Measurements from ENCODE around the gene TDRD9. TPM values are rescaled to one million over a fixed set of nuclear protein-coding genes. Genes with fewer than 3 reads are reported as not detected.
A peak's percentile ranks its signal among the peaks of the same experiment; 100 is the strongest.
"Not testable (repeated sequence)": the region's sequence is repeated elsewhere in the genome, so short reads cannot be mapped to it uniquely, and the experiment has no call there.

Gene TDRD9
- total RNA-seq, 4 donors from 2014 or later: 0.17 to 1.5 (median 0.31) TPM; not detected in 1

- no peaks in the 10 kb centered on the region for H3K9me3 ChIP-seq
- H3K4me1 ChIP-seq: no peaks in the 10 kb centered on the region
- no peak for DNase-seq
- H3K36me3 ChIP-seq: no peaks in the 10 kb centered on the region
- in situ Hi-C loops (cut with MboI; ENCODE audit: low sequenced_read_pairs in 4 of 4) (no loop called here), intact Hi-C loops (cut with DNase I; ENCODE audit: low total_unique reads) (no loop called here)
- no peak overlapping the region for H3K4me3 ChIP-seq
- no peak for ATAC-seq
- no peak overlapping the region for H3K27ac ChIP-seq
- no peak for TF ChIP-seq CTCF (IDR thresholded peaks at IDR 0.05 in 4 of 5, conservative IDR thresholded peaks at IDR 0.05 in 1 of 5)
- no peaks in the 10 kb centered on the region for H3K27me3 ChIP-seq
Observed at GRCh38 chr14:103974575-103974974, 46.3 kb downstream of the TDRD9 start.

- H3K9me3 ChIP-seq; intact Hi-C loops (cut with DNase I; ENCODE audit: low total_unique reads); H3K4me3 ChIP-seq; H3K4me1 ChIP-seq; ATAC-seq; H3K36me3 ChIP-seq; H3K27ac ChIP-seq; H3K27me3 ChIP-seq: not testable (repeated sequence)
- in situ Hi-C loops (cut with MboI; ENCODE audit: low sequenced_read_pairs in 4 of 4): loop anchor here in 1 of 4 donors (10.0 kb wide), 1 partner anchor 176 kb away; no protein-coding TSS in a partner anchor
- TF ChIP-seq CTCF (IDR thresholded peaks at IDR 0.05 in 4 of 5, conservative IDR thresholded peaks at IDR 0.05 in 1 of 5): peak; percentile 40 to 68 (median 57)
- peak; percentile 7 to 50 for DNase-seq
Observed at GRCh38 chr14:103980623-103981238, 52.5 kb downstream of the TDRD9 start.

DNA sequence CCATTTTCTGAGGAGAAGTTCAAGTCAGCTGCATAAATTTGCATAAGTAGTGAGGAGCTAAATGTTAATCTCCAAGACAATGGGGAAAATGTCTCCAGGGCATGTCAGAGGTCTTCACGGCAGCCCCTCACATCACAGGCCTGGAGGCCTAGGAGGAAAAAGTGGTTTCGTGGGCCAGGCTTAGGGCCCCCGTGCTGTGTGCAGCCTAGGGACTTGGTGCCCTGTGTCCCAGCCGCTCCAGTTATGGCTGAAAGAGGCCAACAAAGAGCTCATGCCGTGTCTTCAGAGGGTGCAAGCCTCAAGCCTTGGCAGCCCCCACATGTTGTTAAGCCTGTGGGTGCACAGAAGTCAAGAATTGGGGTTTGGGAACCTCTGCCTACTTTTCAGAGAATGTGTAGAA, 55.9 kb downstream of the TDRD9 start:
- H3K36me3 ChIP-seq: no peaks in the 10 kb centered on the region
- H3K4me1 ChIP-seq: no peaks in the 10 kb centered on the region
- in situ Hi-C loops (cut with MboI; ENCODE audit: low sequenced_read_pairs in 4 of 4) (loop anchor here in 1 of 4 donors (10.0 kb wide), 1 partner anchor 179 kb away; no protein-coding TSS in a partner anchor), intact Hi-C loops (cut with DNase I; ENCODE audit: low total_unique reads) (no loop called here)
- no peaks in the 10 kb centered on the region for H3K9me3 ChIP-seq
- H3K27me3 ChIP-seq: peaks cover 0 to 5% (median 0%) of the 10 kb centered on the region in 3 donors
- TF ChIP-seq CTCF (IDR thresholded peaks at IDR 0.05 in 4 of 5, conservative IDR thresholded peaks at IDR 0.05 in 1 of 5) (no peak), POLR2A (IDR thresholded peaks at IDR 0.05) (no peak)
- ATAC-seq (no peak), DNase-seq (no peak)
- H3K27ac ChIP-seq: no peak overlapping the region
- no peak overlapping the region for H3K4me3 ChIP-seq

- no peak overlapping the region for H3K4me3 ChIP-seq
- ATAC-seq (no peak), DNase-seq (no peak)
- H3K4me1 ChIP-seq: no peaks in the 10 kb centered on the region
- intact Hi-C loops (cut with DNase I; ENCODE audit: low total_unique reads): no loop called here
- peaks cover 0 to 10% (median 0%) of the 10 kb centered on the region in 3 donors for H3K27me3 ChIP-seq
- H3K27ac ChIP-seq: no peak overlapping the region
- no peaks in the 10 kb centered on the region for H3K9me3 ChIP-seq
- TF ChIP-seq POLR2A (IDR thresholded peaks at IDR 0.05) (no peak), CTCF (IDR thresholded peaks at IDR 0.05 in 4 of 5, conservative IDR thresholded peaks at IDR 0.05 in 1 of 5) (no peak)
- no peaks in the 10 kb centered on the region for H3K36me3 ChIP-seq
- in situ Hi-C loops (cut with MboI; ENCODE audit: low sequenced_read_pairs in 4 of 4): loop anchor here in 1 of 4 donors (10.0 kb wide), 1 partner anchor 184 kb away; no protein-coding TSS in a partner anchor
Observed at GRCh38 chr14:103989034-103989433, 60.8 kb downstream of the TDRD9 start.
